Measurements from ENCODE around the gene MYMK. TPM values are rescaled to one million over a fixed set of nuclear protein-coding genes. Genes with fewer than 3 reads are reported as not detected.

The MYMK gene
- total RNA-seq, 4 donors from 2014 or later = not detected

DNA sequence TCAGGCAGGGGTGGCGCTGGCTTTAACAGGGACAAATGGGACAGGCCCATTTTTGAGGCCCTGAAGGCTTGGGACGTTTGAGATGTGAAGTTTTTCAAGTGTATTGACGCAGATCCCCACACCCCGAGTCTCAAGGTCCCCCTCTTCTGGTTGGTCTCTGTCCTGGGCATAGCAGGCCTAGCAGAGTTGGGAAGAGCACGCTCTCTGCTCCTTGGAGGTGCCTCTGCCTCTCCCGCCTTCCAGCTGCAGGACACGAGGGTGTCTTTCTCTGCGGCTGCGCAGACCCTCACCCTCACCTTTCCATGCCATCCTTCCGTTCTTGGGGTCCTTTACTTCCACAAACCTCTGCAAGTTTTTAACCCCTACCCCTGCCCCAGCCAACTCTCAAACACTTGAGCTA is 28.4 kb upstream of the MYMK start:
- H3K9me3 ChIP-seq = no peaks in the 10 kb centered on the region
- H3K27ac ChIP-seq = no peak overlapping the region
- intact Hi-C loops (cut with DNase I; ENCODE audit: low total_unique reads) = no loop called here
- H3K4me3 ChIP-seq = no peak overlapping the region
- H3K27me3 ChIP-seq = no peaks in the 10 kb centered on the region
- H3K4me1 ChIP-seq = no peaks in the 10 kb centered on the region
- DNase-seq = no peak
- H3K36me3 ChIP-seq = no peaks in the 10 kb centered on the region
- TF ChIP-seq, protein P1, sequence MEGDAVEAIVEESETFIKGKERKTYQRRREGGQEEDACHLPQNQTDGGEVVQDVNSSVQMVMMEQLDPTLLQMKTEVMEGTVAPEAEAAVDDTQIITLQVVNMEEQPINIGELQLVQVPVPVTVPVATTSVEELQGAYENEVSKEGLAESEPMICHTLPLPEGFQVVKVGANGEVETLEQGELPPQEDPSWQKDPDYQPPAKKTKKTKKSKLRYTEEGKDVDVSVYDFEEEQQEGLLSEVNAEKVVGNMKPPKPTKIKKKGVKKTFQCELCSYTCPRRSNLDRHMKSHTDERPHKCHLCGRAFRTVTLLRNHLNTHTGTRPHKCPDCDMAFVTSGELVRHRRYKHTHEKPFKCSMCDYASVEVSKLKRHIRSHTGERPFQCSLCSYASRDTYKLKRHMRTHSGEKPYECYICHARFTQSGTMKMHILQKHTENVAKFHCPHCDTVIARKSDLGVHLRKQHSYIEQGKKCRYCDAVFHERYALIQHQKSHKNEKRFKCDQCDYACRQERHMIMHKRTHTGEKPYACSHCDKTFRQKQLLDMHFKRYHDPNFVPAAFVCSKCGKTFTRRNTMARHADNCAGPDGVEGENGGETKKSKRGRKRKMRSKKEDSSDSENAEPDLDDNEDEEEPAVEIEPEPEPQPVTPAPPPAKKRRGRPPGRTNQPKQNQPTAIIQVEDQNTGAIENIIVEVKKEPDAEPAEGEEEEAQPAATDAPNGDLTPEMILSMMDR (IDR thresholded peaks at IDR 0.05) = no peak

DNA sequence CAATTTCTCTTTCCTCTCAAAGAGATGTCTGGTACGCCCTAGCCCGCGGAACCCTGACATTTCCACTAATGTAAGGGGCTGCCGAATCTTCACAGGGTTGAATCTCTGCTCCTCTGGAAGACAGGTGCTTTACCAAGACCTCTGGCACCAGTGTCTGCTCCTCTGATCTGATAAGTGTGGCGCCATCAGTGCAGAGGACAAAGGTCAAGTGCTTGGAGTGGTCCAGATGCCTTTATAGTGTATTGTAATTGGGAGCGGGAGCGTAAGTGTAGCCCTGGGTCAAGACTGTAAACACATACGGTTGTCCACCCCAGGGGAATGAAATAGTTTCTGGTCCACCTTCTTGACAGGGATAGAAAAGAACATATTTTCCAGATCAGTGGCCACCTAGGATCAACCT is 27.5 kb upstream of the MYMK start:
- no peaks in the 10 kb centered on the region for H3K36me3 ChIP-seq
- TF ChIP-seq, protein P1 (IDR thresholded peaks at IDR 0.05) = no peak
- TF ChIP-seq POLR2A (IDR thresholded peaks at IDR 0.05) = no peak
- DNase-seq = no peak
- H3K9me3 ChIP-seq = no peaks in the 10 kb centered on the region
- no peaks in the 10 kb centered on the region for H3K4me1 ChIP-seq
- intact Hi-C loops (cut with DNase I; ENCODE audit: low total_unique reads) = no loop called here
- no peaks in the 10 kb centered on the region for H3K27me3 ChIP-seq
- no peak overlapping the region for H3K4me3 ChIP-seq
- H3K27ac ChIP-seq = no peak overlapping the region

DNA sequence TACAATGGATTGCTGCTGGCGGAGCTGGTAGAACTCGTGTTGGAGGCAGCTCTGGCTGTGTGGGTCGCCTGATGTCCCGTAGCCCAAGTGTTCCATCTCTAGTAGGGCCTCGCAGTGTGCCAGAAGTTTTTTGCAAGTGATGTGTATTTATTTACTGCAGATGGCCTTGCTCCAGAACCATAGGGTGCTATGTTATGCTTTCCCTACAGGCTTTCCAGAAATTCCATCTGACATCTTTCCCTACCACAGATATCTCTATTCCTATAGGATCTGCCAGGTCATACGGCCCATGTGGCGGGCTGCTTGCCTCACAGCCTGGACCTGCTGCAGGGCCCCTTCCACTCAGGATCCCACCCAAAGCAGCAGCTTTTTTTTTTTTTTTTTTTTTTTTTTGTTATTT is 26.7 kb upstream of the MYMK start:
- no peak for DNase-seq
- intact Hi-C loops (cut with DNase I; ENCODE audit: low total_unique reads) = no loop called here
- Histone ChIP-seq H3K27ac (no peak overlapping the region), H3K9me3 (no peaks in the 10 kb centered on the region), H3K36me3 (no peaks in the 10 kb centered on the region), H3K27me3 (no peaks in the 10 kb centered on the region), H3K4me3 (no peak overlapping the region), H3K4me1 (no peaks in the 10 kb centered on the region)
- no peak for TF ChIP-seq POLR2A (IDR thresholded peaks at IDR 0.05)
- TF ChIP-seq, protein P1 (IDR thresholded peaks at IDR 0.05) = no peak

DNA sequence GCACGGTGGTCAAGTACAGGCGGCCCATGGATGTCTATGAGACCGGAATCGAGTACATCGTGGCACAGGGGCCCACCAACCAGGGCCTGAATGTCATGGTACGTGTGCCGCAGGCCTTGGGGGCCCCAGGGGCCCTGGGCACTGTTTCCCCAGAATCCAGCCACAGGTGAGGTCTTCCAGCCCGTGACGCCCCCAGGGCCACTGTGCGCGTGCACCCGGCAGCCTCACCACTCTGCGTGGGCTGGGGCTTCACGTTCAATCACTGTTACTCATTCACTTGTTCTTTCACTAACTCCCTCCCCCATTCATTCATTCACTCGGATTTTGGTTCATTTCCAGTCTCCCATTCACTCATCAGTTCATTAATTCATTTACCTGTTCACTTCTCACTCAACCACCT is 22.4 kb upstream of the MYMK start:
- H3K36me3 ChIP-seq = no peaks in the 10 kb centered on the region
- no peak overlapping the region for H3K4me3 ChIP-seq
- no peak for TF ChIP-seq POLR2A (IDR thresholded peaks at IDR 0.05)
- TF ChIP-seq, protein P1 (IDR thresholded peaks at IDR 0.05) = no peak
- no peak overlapping the region for H3K27ac ChIP-seq
- H3K4me1 ChIP-seq = no peaks in the 10 kb centered on the region
- no peaks in the 10 kb centered on the region for H3K9me3 ChIP-seq
- DNase-seq = no peak
- intact Hi-C loops (cut with DNase I; ENCODE audit: low total_unique reads) = no loop called here
- no peaks in the 10 kb centered on the region for H3K27me3 ChIP-seq

DNA sequence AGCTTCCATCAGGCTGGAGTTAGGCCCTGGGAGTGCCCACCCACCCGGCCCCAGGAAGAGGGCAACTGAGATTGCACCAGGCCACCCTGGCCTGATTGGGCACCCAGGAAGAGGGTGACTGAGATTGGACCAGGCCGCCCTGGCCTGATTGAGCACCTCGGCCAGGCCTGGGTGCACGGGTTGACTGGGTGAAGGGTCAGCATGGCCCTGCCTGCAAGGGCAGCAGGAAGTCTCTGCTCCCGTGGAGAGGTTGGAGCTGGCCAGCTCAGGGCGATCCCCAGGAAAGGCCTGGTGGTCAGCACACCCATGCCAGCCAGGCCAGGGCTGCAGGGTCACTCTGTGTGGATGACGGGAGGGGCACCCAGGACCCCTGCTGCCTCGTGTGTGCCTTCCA is 21.5 kb upstream of the MYMK start:
- TF ChIP-seq POLR2A (IDR thresholded peaks at IDR 0.05) = no peak
- TF ChIP-seq, protein P1 (IDR thresholded peaks at IDR 0.05) = no peak
- no peak for DNase-seq
- Histone ChIP-seq H3K36me3 (no peaks in the 10 kb centered on the region), H3K9me3 (no peaks in the 10 kb centered on the region), H3K4me1 (no peaks in the 10 kb centered on the region), H3K27ac (no peak overlapping the region), H3K4me3 (no peak overlapping the region), H3K27me3 (no peaks in the 10 kb centered on the region)
- intact Hi-C loops (cut with DNase I; ENCODE audit: low total_unique reads) = no loop called here

Data from uterus (tissue), 4 donors.